ENCODE measurements around the gene SLC25A45.

DNA sequence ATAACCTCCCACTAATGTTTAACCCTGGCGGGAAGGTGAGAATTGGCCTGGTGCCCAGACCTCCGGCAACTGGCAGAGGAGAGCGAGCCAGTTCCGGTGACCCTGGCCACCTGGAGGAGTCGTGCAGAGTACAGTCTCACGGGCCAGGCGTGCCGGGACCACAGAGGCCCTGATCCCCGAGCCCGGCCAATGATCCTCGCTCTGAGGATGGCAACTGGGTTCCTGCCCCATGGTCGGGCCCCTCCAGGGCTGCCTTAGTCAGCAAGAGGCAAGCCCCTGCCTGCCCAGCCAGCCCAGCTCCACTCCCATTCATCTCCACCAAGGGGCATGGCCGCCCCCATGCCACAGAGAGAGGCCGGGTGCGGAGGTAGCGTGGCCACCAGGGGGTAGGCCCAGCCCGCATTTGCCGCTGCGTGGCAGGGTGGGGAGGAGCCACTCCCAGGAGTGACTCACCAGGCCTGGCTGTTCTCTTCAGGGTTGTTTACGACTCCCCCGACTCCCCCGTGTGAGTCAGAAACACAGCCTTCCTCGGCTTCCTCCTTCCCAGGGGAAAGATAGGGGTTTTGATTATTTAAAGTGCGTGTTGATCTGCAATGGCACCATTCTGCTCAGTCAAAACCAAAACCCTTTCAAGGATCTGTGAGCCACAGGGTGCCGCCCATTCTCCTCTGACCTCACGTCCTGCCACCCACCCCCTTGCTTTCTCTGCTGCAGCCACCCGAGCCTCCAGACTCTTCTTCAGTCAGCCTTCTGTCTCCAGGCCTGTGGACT, at the start of gene SLC25A45:
- TF ChIP-seq, protein P1, sequence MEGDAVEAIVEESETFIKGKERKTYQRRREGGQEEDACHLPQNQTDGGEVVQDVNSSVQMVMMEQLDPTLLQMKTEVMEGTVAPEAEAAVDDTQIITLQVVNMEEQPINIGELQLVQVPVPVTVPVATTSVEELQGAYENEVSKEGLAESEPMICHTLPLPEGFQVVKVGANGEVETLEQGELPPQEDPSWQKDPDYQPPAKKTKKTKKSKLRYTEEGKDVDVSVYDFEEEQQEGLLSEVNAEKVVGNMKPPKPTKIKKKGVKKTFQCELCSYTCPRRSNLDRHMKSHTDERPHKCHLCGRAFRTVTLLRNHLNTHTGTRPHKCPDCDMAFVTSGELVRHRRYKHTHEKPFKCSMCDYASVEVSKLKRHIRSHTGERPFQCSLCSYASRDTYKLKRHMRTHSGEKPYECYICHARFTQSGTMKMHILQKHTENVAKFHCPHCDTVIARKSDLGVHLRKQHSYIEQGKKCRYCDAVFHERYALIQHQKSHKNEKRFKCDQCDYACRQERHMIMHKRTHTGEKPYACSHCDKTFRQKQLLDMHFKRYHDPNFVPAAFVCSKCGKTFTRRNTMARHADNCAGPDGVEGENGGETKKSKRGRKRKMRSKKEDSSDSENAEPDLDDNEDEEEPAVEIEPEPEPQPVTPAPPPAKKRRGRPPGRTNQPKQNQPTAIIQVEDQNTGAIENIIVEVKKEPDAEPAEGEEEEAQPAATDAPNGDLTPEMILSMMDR (IDR thresholded peaks at IDR 0.05) = peak; percentile 88 to 98 (median 90)
- peak; percentile 91 to 93 for TF ChIP-seq POLR2AphosphoS5 (IDR thresholded peaks at IDR 0.05)
- no peak for TF ChIP-seq POLR2A (IDR thresholded peaks at IDR 0.05; ENCODE audit: low read depth)
